Measurements from ENCODE around the gene NQO2.
"Not testable (repeated sequence)": the region's sequence is repeated elsewhere in the genome, so short reads cannot be mapped to it uniquely, and the experiment has no call there.

Gene NQO2

DNA sequence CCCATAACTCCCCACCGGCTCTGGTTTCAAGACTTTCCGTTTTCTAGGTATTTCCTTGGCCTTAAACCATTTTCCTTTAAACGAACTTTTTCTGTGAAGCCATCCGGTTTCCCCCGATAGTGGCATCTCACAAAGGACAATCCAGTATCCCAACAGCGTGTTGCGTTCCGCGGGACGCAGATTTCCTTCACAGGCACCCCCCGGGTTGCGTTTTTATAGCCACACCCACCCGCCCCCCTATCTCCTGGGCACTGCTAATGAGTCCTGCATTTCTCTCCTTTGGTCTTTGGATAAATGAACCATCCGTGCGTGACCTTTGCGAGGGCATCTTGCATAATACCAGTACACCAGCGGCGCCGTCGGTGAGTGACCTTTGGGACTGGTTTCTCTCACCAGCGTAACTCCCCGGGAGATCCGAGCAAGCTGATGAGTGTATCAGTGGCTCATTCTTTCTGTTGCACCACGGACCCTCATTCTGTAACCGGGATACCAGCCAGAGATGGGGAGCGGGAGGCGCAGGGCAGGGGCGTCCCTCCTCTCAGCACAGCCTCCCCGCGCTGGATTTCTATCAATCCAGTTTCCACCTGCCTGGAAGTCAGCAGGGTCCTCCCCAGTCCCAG lies 586 bp upstream of the NQO2 start:
- Histone ChIP-seq H3K4me3 (peak overlapping the region; percentile 85), H3K27ac (peak overlapping the region; percentile 68 to 94)
- TF ChIP-seq, protein P1, sequence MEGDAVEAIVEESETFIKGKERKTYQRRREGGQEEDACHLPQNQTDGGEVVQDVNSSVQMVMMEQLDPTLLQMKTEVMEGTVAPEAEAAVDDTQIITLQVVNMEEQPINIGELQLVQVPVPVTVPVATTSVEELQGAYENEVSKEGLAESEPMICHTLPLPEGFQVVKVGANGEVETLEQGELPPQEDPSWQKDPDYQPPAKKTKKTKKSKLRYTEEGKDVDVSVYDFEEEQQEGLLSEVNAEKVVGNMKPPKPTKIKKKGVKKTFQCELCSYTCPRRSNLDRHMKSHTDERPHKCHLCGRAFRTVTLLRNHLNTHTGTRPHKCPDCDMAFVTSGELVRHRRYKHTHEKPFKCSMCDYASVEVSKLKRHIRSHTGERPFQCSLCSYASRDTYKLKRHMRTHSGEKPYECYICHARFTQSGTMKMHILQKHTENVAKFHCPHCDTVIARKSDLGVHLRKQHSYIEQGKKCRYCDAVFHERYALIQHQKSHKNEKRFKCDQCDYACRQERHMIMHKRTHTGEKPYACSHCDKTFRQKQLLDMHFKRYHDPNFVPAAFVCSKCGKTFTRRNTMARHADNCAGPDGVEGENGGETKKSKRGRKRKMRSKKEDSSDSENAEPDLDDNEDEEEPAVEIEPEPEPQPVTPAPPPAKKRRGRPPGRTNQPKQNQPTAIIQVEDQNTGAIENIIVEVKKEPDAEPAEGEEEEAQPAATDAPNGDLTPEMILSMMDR (IDR thresholded peaks at IDR 0.05), result no peak
- DNase-seq (ENCODE audit: low spot score), result peak; percentile 93

- DNase-seq (ENCODE audit: low spot score), result no peak
- TF ChIP-seq, protein P1 (IDR thresholded peaks at IDR 0.05), result no peak
- Histone ChIP-seq H3K27ac (no peak overlapping the region), H3K4me3 (no peak overlapping the region)
Measured at GRCh38 chr6:3001146-3001772, 1.6 kb downstream of the NQO2 start.

DNA sequence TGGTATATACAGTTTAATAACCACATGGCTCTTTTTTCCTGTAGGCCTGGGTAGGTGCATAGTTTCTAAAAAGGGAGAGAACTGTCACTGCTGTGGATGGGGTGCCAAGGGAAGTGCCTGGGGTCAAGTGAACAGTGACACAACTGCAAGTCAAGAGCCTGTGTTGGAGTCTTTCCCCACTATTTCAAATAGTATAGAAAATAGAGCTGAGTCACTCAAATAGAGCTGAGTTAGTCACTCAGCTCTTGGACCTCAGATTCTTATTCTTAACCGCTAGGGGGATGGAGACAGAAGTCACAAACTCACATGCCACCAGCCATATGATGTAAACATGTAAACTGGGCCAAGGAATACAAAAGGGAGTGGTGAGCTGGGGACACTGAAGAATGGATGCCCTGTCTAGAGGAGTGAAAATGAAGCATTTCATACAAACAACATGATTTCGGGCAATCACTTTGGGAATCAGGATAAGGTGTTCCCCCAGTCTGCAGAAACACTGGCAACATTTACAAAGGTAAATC lies 2.1 kb downstream of the NQO2 start:
- TF ChIP-seq, protein P1 (IDR thresholded peaks at IDR 0.05), result peak; percentile 23
- DNase-seq (ENCODE audit: low spot score), result no peak
- Histone ChIP-seq H3K27ac (peak overlapping the region in 1 of 2 donors; percentile 28), H3K4me3 (no peak overlapping the region)

DNA sequence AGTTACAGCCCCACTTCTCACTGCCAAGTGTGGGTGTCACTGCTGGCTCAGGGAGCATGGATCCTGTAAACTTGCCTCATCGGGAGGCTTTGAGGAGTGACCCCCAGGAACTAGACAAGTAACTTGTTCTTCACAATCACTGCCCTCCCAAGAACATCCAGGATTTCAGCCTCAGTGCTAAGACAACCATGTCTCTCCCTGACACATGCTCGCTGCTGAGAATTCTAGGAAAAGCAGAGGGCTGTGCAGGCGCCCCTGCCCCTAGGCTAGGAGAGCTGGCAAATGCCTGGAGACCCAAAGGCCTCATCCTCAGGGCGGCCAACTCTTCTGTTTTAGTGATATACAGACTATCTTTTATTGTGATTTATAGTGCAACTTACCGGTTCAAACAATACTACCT lies 3.5 kb downstream of the NQO2 start:
- H3K27ac ChIP-seq; DNase-seq (ENCODE audit: low spot score); H3K4me3 ChIP-seq: not testable (repeated sequence)

DNA sequence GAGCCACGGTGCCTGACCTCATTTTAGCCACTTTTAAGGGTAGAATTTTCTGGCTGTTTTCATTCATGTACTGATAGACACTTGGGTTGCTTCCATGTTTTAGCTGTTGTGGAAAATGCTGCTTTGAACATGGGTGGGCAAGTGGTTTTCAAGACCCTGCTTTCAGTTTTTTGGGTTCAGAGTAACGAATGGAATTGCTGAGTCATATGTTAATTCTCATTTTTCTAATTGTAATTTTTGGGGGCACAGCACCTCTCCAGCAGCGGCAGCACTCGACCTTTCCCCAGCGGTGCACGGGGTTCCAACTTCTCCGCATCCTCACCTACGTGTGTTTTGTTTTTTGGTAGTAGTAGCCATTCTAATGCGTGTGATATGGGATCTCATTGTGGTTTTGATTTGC lies 5.4 kb downstream of the NQO2 start:
- TF ChIP-seq, protein P1 (IDR thresholded peaks at IDR 0.05), result no peak
- DNase-seq (ENCODE audit: low spot score), result no peak
- H3K4me3 ChIP-seq, result no peak overlapping the region
- H3K27ac ChIP-seq, result no peak overlapping the region

GRCh38 chr6:3005874-3006273 lies 6.2 kb downstream of the NQO2 start:
- DNase-seq (ENCODE audit: low spot score), result no peak
- TF ChIP-seq, protein P1 (IDR thresholded peaks at IDR 0.05), result no peak
- Histone ChIP-seq H3K27ac (no peak overlapping the region), H3K4me3 (no peak overlapping the region)

- TF ChIP-seq, protein P1 (IDR thresholded peaks at IDR 0.05), result no peak
- no peak overlapping the region for H3K4me3 ChIP-seq
- no peak for DNase-seq (ENCODE audit: low spot score)
- no peak overlapping the region for H3K27ac ChIP-seq
Measured at GRCh38 chr6:3006476-3006875, 6.8 kb downstream of the NQO2 start.

Measured in coronary artery (tissue), 2 donors.